ENCODE measurements around the gene FSTL5. TPM values are rescaled to one million over a fixed set of nuclear protein-coding genes. Genes with fewer than 3 reads are reported as not detected.

FSTL5 gene
- total and polyA plus RNA-seq, 2 donors (not counting 3 experiments of a cell fraction or from before 2014, with no cell fraction given): 1.3 to 1.9 TPM

GRCh38 chr4:161382655-161383054 lies 781.1 kb downstream of the FSTL5 start:
- TF ChIP-seq POLR2A (IDR thresholded peaks at IDR 0.05; ENCODE audit: low read depth, low read length): no peak
- no peak for TF ChIP-seq MYC (IDR thresholded peaks at IDR 0.05; ENCODE audit: low read depth, low read length)
- TF ChIP-seq CTCF (IDR thresholded peaks at IDR 0.05; ENCODE audit: extremely low read depth in 1 of 2, insufficient read depth in 1 of 2, low read depth in 1 of 2, low read length in 2 of 2): no peak
- TF ChIP-seq EZH2 (IDR thresholded peaks at IDR 0.05; ENCODE audit: borderline replicate concordance, low read depth, low read length, severe bottlenecking): no peak
- no peak for TF ChIP-seq POLR2AphosphoS5 (IDR thresholded peaks at IDR 0.05; ENCODE audit: insufficient read depth, low read depth, low read length)
- no peak for TF ChIP-seq GATA2 (IDR thresholded peaks at IDR 0.05; ENCODE audit: insufficient read depth, insufficient read length, low read depth, low read length)
- TF ChIP-seq MAX (IDR thresholded peaks at IDR 0.05; ENCODE audit: insufficient read depth, insufficient read length): no peak
- Histone ChIP-seq H3K9ac (replicated peaks; ENCODE audit: extremely low read depth, insufficient read depth, low read length) (no peak overlapping the region), H3K4me3 (replicated peaks in 1 of 3; ENCODE audit: insufficient read depth in 1 of 3, low read depth in 1 of 3, low read length in 3 of 3) (no peak overlapping the region), H3K9me1 (replicated peaks; ENCODE audit: control insufficient read depth, extremely low read depth, insufficient read depth, low read length) (no peaks in the 10 kb centered on the region), H3K27ac (ENCODE audit: insufficient read depth, low read depth, low read length) (no peak overlapping the region), H3K27me3 (ENCODE audit: control insufficient read depth in 2 of 2, insufficient read depth in 2 of 2, low read length in 2 of 2) (no peaks in the 10 kb centered on the region), H3K4me1 (ENCODE audit: control insufficient read depth, extremely low read depth, insufficient read depth, low read length) (no peaks in the 10 kb centered on the region), H3K36me3 (ENCODE audit: control insufficient read depth in 2 of 2, extremely low read depth in 1 of 2, insufficient read depth in 2 of 2, low read length in 2 of 2) (no peaks in the 10 kb centered on the region), H3K4me2 (ENCODE audit: insufficient read depth, low read length) (no peak overlapping the region), H3K9me3 (replicated peaks; ENCODE audit: control insufficient read depth, insufficient read depth, low read length) (no peaks in the 10 kb centered on the region), H3K79me2 (ENCODE audit: control insufficient read depth, insufficient read depth, low read length) (no peaks in the 10 kb centered on the region), H4K20me1 (replicated peaks; ENCODE audit: control insufficient read depth, extremely low read depth, insufficient read depth, low read length) (no peaks in the 10 kb centered on the region), H2AFZ (ENCODE audit: low read depth, low read length) (no peak overlapping the region)
- ChIA-PET CTCF (no interaction called here), POLR2A (no interaction called here)
- DNase-seq (ENCODE audit: low read depth, low spot score): no peak
- intact Hi-C loops (cut with micrococcal nuclease): no loop called here
- BruUV-seq (replicated peaks): no TSS peak
- dilution Hi-C loops (cut with MboI; ENCODE audit: extremely low pct_ligation_motif_present, low sequenced_read_pairs): no loop called here
- no peak for FAIRE-seq

All from endothelial cell of umbilical vein (primary cell).